ENCODE data around the gene TLN1. TPM values are rescaled to one million over a fixed set of nuclear protein-coding genes. Genes with fewer than 3 reads are reported as not detected.

The TLN1 gene
- total and polyA plus RNA-seq, 8 donors, result 53.2 to 399 (median 174) TPM

DNA sequence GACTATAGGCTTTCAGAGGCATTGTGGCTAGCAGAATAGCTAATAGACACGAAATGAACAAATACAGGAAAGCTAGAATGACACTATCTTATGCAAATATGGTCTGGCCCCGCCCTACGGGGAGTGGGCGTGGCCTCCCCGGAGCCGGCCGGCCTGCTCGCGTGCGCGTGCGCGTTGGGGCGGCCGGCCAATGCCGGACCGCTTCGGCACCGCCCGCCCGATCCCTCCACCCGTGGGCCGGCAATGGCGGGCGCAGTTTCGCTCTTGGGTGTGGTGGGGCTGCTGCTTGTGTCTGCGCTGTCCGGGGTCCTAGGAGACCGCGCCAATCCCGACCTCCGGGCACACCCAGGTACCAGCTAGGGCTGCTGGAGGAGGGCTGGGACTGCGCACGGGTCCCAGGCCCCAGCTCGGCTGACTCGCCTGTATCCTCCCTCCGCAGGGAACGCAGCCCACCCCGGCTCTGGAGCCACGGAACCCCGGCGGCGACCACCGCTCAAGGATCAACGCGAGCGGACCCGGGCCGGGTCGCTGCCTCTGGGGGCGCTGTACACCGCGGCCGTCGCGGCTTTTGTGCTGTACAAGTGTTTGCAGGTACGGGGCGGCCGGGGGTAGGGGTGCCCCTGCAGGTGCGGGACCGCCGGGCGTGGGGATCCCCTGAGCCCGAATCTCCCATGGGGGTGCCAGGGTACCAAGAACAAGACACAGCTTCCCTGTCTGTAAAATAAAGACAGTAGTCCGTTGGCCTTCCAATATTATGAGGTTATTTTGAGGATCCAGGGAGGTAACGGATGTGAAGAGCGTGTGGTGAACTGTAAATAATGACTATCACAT is 73.6 kb downstream of the TLN1 start, which contains the start of gene CCDC107:
TSS of gene CCDC107 (plus strand) at position 156 of the 831 bp plus-strand sequence. CDS start at position 244, 88 bp downstream.
- DNase-seq, result peak; percentile 89 to 96
- intact Hi-C loops (cut with DNase I; ENCODE audit: low total_unique reads), result no loop called here
- H3K4me1 ChIP-seq, result peaks cover 38 to 60% (median 53%) of the 10 kb centered on the region in 4 donors
- H3K27ac ChIP-seq, result peak within 1 kb of the TSS; percentile 95 to 100 (median 98)
- 0% methylated on average over 18 to 67 of the region's 67 CpGs for WGBS, 5 donors
- no peaks in the 10 kb centered on the region for H3K9me3 ChIP-seq
- no peaks in the 10 kb centered on the region for H3K27me3 ChIP-seq
- TF ChIP-seq, protein P1, sequence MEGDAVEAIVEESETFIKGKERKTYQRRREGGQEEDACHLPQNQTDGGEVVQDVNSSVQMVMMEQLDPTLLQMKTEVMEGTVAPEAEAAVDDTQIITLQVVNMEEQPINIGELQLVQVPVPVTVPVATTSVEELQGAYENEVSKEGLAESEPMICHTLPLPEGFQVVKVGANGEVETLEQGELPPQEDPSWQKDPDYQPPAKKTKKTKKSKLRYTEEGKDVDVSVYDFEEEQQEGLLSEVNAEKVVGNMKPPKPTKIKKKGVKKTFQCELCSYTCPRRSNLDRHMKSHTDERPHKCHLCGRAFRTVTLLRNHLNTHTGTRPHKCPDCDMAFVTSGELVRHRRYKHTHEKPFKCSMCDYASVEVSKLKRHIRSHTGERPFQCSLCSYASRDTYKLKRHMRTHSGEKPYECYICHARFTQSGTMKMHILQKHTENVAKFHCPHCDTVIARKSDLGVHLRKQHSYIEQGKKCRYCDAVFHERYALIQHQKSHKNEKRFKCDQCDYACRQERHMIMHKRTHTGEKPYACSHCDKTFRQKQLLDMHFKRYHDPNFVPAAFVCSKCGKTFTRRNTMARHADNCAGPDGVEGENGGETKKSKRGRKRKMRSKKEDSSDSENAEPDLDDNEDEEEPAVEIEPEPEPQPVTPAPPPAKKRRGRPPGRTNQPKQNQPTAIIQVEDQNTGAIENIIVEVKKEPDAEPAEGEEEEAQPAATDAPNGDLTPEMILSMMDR (IDR thresholded peaks at IDR 0.05), result peak in 5 of 7 experiments; percentile 36 to 62 (median 46)
- peak in 2 of 4 donors; percentile 57 to 61 for TF ChIP-seq POLR2A (IDR thresholded peaks at IDR 0.05)
- peak; percentile 86 to 93 (median 93) for TF ChIP-seq POLR2AphosphoS5 (IDR thresholded peaks at IDR 0.05)
- TF ChIP-seq EP300 (IDR thresholded peaks at IDR 0.05), result no peak
- peak within 1 kb of the TSS; percentile 68 to 96 (median 84) for H3K4me3 ChIP-seq
- peaks cover 10 to 25% (median 16%) of the 10 kb centered on the region in 4 donors for H3K36me3 ChIP-seq

DNA sequence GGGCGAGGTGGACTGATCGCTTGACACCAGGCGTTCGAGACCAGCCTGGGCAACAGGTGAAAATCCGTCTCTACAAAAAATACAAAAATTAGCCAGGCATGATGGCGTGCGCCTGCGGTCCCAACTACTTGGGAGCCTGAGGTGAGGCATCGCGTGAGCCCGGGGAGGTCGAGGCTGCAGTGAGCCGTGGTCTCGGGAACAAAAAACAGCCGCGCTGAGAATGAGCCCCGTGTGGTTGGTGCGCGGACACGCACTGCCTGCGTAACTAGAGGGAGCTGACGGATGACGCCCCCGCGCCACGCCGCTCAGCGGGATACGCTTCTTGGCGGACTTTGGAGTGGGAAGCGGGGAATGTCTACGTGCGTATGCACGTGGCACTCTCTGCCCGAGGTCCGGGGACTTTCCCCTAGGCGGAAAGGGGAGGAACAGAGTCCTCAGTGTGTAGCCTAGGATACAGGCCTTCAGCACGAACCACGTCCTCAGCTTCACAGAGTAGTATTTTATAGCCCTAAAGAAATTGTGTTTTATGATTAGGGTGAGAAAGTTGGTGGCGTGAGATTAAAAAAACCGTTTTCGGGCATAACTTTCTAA is 74.4 kb downstream of the TLN1 start, which contains the start of gene RMRP:
TSS of gene RMRP (minus strand) at position 474 of the 591 bp plus-strand sequence.
- Histone ChIP-seq H3K9me3 (no peaks in the 10 kb centered on the region), H3K4me3 (peak within 1 kb of the TSS; percentile 68 to 96 (median 84)), H3K27me3 (no peaks in the 10 kb centered on the region), H3K27ac (peak within 1 kb of the TSS; percentile 95 to 100 (median 98)), H3K4me1 (peaks cover 38 to 53% (median 49%) of the 10 kb centered on the region in 4 donors), H3K36me3 (peaks cover 10 to 25% (median 16%) of the 10 kb centered on the region in 4 donors)
- TF ChIP-seq, protein P1 (IDR thresholded peaks at IDR 0.05), result peak in 5 of 7 experiments; percentile 23 to 59 (median 40)
- peak in 1 of 4 donors; percentile 11 for TF ChIP-seq POLR2A (IDR thresholded peaks at IDR 0.05)
- peak; percentile 90 for TF ChIP-seq EP300 (IDR thresholded peaks at IDR 0.05)
- peak; percentile 96 to 99 (median 98) for TF ChIP-seq POLR2AphosphoS5 (IDR thresholded peaks at IDR 0.05)
- intact Hi-C loops (cut with DNase I; ENCODE audit: low total_unique reads), result no loop called here
- peak; percentile 97 to 99 for DNase-seq
- 0 to 1% (median 1%) methylated on average over 27 to 42 of the region's 42 CpGs for WGBS, 5 donors

DNA sequence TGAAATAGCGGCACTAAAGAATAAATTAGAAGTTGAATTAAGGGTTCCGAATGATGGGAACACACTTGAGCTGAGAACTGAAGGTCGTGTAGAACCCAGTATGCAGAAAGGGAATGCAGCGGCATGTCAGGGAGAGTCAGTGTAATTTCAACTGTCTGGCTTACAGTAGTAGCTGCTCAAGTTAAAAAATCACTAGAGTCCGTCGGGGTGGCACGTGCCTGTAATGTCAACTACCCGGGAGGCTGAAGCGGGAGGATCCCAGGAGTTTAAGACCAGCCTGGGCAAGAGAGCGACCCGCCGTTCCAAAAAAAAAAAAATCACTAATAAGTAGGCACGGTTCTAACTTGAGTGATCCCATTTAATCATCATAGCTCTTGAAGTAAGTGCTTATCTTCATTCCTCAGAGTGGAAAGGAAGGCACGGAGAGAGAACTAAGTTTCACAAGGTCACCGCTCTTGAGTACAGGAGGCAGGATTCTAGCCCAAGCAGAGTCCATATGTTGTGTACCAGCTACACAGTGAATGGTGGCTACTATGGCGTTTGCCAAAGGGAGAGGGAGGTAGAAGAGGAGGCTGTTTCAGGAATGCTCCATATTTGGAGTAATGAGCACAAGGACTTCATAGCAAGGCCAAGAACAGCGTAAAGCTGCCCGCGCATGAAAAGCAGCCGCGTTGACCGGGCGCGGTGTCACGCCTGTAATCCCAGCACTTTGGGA is 75.0 kb downstream of the TLN1 start:
- Histone ChIP-seq H3K27ac (peak overlapping the region; percentile 94 to 100 (median 98)), H3K36me3 (peaks cover 10 to 19% (median 14%) of the 10 kb centered on the region in 4 donors), H3K9me3 (no peaks in the 10 kb centered on the region), H3K4me3 (peak overlapping the region; percentile 68 to 96 (median 84)), H3K27me3 (no peaks in the 10 kb centered on the region), H3K4me1 (peaks cover 37 to 52% (median 47%) of the 10 kb centered on the region in 4 donors)
- TF ChIP-seq, protein P1 (IDR thresholded peaks at IDR 0.05), result no peak
- peak in 1 of 3 donors; percentile 4 for TF ChIP-seq POLR2AphosphoS5 (IDR thresholded peaks at IDR 0.05)
- intact Hi-C loops (cut with DNase I; ENCODE audit: low total_unique reads), result no loop called here
- DNase-seq, result no peak
- WGBS, 5 donors, result 25 to 37% (median 32%) methylated on average over 25 of the region's 25 CpGs

DNA sequence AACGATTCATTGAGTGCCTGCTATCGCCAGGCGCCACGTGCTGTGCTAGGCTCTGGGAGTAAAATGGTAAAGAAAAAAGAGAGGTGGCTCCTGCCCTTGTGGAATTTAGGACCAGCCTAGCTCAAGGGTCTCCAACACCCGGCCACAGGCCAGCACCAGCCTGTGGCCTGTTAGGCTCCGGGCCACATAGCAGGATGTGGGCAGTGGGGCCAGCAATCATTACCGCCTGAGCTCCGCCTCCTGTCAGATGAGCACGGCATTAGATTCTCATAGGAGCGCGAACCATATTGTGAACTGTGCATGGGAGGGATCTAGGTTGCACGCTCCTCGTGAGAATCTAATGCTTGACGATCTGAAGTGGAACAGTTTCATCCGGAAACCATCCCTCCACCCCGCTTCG is 75.6 kb downstream of the TLN1 start:
- Histone ChIP-seq H3K36me3 (peaks cover 10 to 14% (median 13%) of the 10 kb centered on the region in 4 donors), H3K4me3 (no peak overlapping the region), H3K9me3 (no peaks in the 10 kb centered on the region), H3K27me3 (no peaks in the 10 kb centered on the region), H3K27ac (peak overlapping the region in 4 of 5 donors; percentile 95 to 100 (median 98)), H3K4me1 (peaks cover 39 to 52% (median 44%) of the 10 kb centered on the region in 4 donors)
- intact Hi-C loops (cut with DNase I; ENCODE audit: low total_unique reads), result no loop called here
- WGBS, 5 donors, result 80 to 84% (median 83%) methylated on average over 17 of the region's 17 CpGs
- DNase-seq, result peak in 1 of 2 donors; percentile 38
- TF ChIP-seq POLR2AphosphoS5 (IDR thresholded peaks at IDR 0.05), result no peak
